Pancreas (tissue), 10 donors: Measurements from ENCODE around the gene MAN1A1. TPM values are rescaled to one million over a fixed set of nuclear protein-coding genes. Genes with fewer than 3 reads are reported as not detected.
"Not testable (repeated sequence)": the region's sequence is repeated elsewhere in the genome, so short reads cannot be mapped to it uniquely, and the experiment has no call there.

Experiments
- ATAC-seq, 4 donors: fragments of 200-7000 bp; cut with Tn5 transposase; one replicate each; pipeline versions ENCODE4 v1.8.0 to v1.9.1; 2020; ENCODE audit warnings: mild to moderate bottlenecking in 4 of 4, moderate library complexity in 4 of 4
- DNase-seq, 6 donors: peaks; one replicate each; pipeline ENCODE4 v3.0.0-alpha.2; 2020
- FAIRE-seq: peaks from 2 replicates; lab custom pipeline; 2012; peaks lifted over from hg19 to GRCh38; lab: Jason Lieb, UNC
- H3K27ac ChIP-seq, 4 donors: fragments of 200-600 bp; sonication (generic); 1 replicate in 3 of 4; 2 replicates in 1 of 4; pipeline versions ENCODE4 v1.5.0 to v1.8.0; 2020
- H3K27me3 ChIP-seq, 4 donors: fragments of 200-600 bp; one replicate each; pipeline ENCODE4 v1.8.0; 2021
- H3K36me3 ChIP-seq, 3 donors: fragments of 200-600 bp; sonication (generic) in 1 of 3; one replicate each; pipeline versions ENCODE4 v1.5.0 to v1.8.0; 2020 to 2021
- H3K4me1 ChIP-seq, 3 donors: fragments of 200-600 bp; one replicate each; pipeline ENCODE4 v1.8.0; 2021
- H3K4me3 ChIP-seq, 4 donors: fragments of 200-600 bp; sonication (generic) in 2 of 4; one replicate each; pipeline versions ENCODE4 v1.5.0 to v1.8.0; 2020 to 2021
- H3K9me3 ChIP-seq, 4 donors: fragments of 200-600 bp; one replicate each; pipeline ENCODE4 v1.8.0; 2021
- whole genome bisulfite sequencing, 2 donors: extraction: QIAGEN DNeasy Blood & Tissue Kit; methylation state at CpG; one replicate each; pipeline ENCODE4 v1.1.7; 2013; 5-methylcytosine and 5-hydroxymethylcytosine counted together
- intact Hi-C, 3 donors: fragments of 100-400 bp; cut with DNase I; formaldehyde crosslinking; loops; one replicate each; pipeline versions ENCODE4 v1.11.1 to v1.14.2; 2022
- polyA plus RNA-seq, 2 donors: library from polyadenylated mRNA; stranded (reverse); fragments of 200-250 nt; gene quantifications; one replicate each; pipeline ENCODE4 v1.2.3, GENCODE V29; 2013
- total RNA-seq, 6 donors: library from RNA; stranded (reverse); fragmentation: NEBNext Ultra II Directional in 4 of 6; extraction: Animal tissue kit (Norgen Biotek cat#: 25700) in 4 of 6; gene quantifications; one replicate each; pipeline versions ENCODE4 v1.2.1 to v1.2.4, GENCODE V29; 2021 to 2023
- TF ChIP-seq, protein P1 (sequence below), 4 donors: fragments of 200-600 bp; sonication (generic) in 3 of 4; IDR thresholded peaks; one replicate each; pipeline versions ENCODE4 v1.5.0 to v1.8.0; 2021; ENCODE audit warnings: antibody characterized with exemption in 4 of 4
- donor health status: healthy with polysubstance abuse.
- donor health status: DM: no; HTN: no; CAD: no; lungs with moderate emphysema.
- donor health status: DM: no; HTN: no; CAD: no.
- donor health status: control.
- donor health status: control.
- donor health status: Bipolar disorder and iron deficiency.
- donor health status: DM: yes; HTN: yes; CAD: no.
- donor health status: DM: no; HTN: no; CAD: no.
- donor health status: DM: no; HTN: no; CAD: no.
- donor health status: DM: yes; HTN: yes; CAD: no.

MAN1A1 gene
- total and polyA plus RNA-seq, 8 donors = 11.7 to 86.1 (median 30.7) TPM

DNA sequence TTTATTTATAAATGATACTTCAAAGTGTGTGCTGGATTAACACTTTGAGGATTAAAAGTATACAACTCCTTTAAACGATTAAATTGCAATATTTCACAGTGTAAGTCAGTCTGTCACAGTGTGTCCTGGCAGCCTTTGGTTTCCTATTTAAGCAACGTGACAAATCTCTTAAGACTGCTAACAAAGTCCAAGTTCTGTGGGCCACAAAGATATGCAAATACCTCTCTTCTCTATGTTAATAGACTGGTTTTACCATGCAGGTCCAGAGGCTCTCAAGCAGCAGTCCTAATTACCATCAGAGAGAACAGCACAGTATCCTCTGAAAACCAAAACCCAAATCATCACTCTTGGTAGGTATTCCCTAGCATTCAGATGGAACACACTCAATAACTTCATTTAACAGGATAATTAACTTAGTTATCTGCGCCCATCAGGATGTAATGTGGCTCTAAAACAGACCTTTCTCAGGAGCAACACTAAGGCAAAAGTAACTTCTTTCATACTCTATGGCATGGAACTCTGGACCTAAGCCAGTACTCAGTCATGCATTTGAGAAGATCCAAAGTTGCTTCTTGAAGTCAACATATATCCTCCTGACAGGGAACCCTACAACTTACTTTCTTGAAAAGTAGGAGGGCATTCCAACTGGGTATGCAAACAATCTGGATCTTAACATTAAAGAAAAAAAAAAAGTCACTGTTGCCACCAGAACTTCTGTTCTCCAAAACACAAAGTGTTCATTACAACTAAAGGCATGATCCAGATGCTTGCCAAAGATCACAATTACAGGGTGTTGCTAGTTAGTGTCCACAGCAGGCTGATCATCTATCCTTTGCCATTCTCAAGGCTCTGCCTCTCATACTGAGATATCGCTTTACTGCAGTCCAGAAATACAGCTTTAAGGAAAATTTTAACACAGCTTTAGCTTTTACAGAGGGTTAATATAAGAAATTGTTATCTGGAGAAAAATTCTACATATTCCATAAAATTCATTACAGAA, 53.2 kb downstream of the MAN1A1 start:
- no peaks in the 10 kb centered on the region for H3K9me3 ChIP-seq
- no peak for FAIRE-seq

DNA sequence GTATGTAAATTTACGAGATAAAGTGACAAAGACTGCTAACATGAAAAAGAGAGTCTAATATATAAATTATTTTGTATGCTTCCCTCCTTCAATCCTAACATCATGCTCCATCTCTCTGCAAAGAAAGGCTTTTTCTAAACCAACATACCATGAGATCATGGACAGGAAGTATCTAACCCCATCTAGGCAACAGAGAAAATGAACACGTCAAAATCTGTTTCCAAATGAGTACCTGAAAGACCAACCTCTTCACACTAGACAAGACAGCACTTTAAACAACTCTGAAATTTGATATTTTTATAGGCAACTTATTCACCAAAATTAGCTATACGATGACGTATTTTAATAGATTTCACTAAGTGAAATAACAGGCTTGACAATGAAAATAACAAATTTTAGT, 54.6 kb downstream of the MAN1A1 start:
- H3K27me3 ChIP-seq = no peaks in the 10 kb centered on the region
- whole genome bisulfite sequencing, 2 donors = 82 to 87% methylated on average over 4 of the region's 4 CpGs
- H3K9me3 ChIP-seq = no peaks in the 10 kb centered on the region
- intact Hi-C loops = no loop called here
- DNase-seq (no peak), ATAC-seq (peak in 1 of 4 donors; percentile 35), FAIRE-seq (no peak)
- H3K4me1 ChIP-seq = peaks cover 10 to 23% (median 15%) of the 10 kb centered on the region in 3 donors
- no peak overlapping the region for H3K27ac ChIP-seq
- H3K36me3 ChIP-seq = no peaks in the 10 kb centered on the region
- H3K4me3 ChIP-seq = no peak overlapping the region
- TF ChIP-seq, protein P1, sequence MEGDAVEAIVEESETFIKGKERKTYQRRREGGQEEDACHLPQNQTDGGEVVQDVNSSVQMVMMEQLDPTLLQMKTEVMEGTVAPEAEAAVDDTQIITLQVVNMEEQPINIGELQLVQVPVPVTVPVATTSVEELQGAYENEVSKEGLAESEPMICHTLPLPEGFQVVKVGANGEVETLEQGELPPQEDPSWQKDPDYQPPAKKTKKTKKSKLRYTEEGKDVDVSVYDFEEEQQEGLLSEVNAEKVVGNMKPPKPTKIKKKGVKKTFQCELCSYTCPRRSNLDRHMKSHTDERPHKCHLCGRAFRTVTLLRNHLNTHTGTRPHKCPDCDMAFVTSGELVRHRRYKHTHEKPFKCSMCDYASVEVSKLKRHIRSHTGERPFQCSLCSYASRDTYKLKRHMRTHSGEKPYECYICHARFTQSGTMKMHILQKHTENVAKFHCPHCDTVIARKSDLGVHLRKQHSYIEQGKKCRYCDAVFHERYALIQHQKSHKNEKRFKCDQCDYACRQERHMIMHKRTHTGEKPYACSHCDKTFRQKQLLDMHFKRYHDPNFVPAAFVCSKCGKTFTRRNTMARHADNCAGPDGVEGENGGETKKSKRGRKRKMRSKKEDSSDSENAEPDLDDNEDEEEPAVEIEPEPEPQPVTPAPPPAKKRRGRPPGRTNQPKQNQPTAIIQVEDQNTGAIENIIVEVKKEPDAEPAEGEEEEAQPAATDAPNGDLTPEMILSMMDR (IDR thresholded peaks at IDR 0.05) = no peak

More for the DNA sequence above, 53.2 kb downstream of the MAN1A1 start:
- Histone ChIP-seq H3K27ac (no peak overlapping the region), H3K4me3 (no peak overlapping the region), H3K36me3 (no peaks in the 10 kb centered on the region), H3K27me3 (no peaks in the 10 kb centered on the region), H3K4me1 (peaks cover 10 to 23% (median 15%) of the 10 kb centered on the region in 3 donors)
- TF ChIP-seq, protein P1 (IDR thresholded peaks at IDR 0.05) = no peak
- 52% methylated on average over 4 of the region's 4 CpGs for WGBS, 2 donors
- ATAC-seq (peak; percentile 64 to 81 (median 74)), DNase-seq (no peak)
- intact Hi-C loops = no loop called here

DNA sequence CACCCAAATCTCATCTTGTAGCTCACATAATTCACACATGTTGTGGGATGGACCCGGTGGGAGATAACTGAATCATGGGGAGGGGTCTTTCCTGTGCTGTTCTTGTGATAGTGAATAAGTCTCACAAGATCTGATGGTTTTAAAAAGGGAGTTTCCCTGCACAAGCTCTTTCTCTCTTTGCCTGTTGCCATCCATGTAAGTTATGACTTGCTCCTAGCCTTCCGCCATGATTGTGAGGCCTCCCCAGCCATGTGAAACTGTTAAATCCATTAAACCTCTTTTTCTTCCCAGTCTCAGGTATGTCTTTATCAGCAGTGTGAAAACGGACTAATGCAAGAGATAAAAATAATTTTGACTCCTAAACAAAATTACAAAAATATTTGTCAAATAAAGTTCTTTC, 58.5 kb downstream of the MAN1A1 start:
- H3K4me1 ChIP-seq = peaks cover 6 to 11% (median 10%) of the 10 kb centered on the region in 3 donors
- intact Hi-C loops, FAIRE-seq, H3K27ac ChIP-seq, H3K9me3 ChIP-seq, DNase-seq, ATAC-seq, H3K4me3 ChIP-seq, H3K27me3 ChIP-seq, H3K36me3 ChIP-seq: not testable (repeated sequence)
- WGBS, 2 donors = 83 to 86% methylated on average over 3 of the region's 3 CpGs

DNA sequence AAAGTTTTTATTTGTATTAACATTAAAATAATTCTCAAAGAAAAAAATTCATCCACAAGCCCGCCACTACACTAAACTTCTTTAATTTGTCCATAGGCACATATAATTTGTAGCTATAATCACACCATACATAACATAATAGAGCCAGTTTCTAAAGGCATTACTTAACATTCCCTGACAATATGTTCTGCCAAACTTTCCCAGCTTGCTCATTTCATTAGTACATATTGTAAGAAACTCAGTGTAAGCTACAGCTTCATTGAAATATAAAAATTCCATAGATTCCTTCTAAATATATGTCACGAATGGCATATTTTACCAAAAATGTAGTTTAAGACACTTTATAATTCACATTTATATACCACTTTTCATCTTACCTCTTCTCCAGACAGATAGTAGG, 59.3 kb downstream of the MAN1A1 start:
- Histone ChIP-seq H3K36me3 (no peaks in the 10 kb centered on the region), H3K4me1 (peaks cover 0 to 5% (median 5%) of the 10 kb centered on the region in 3 donors), H3K9me3 (no peaks in the 10 kb centered on the region), H3K27me3 (no peaks in the 10 kb centered on the region), H3K27ac (no peak overlapping the region), H3K4me3 (no peak overlapping the region)
- TF ChIP-seq, protein P1 (IDR thresholded peaks at IDR 0.05) = no peak
- intact Hi-C loops = no loop called here
- 46 to 93% methylated on average over 2 of the region's 2 CpGs for WGBS, 2 donors
- ATAC-seq = no peak
- no peak for DNase-seq
- FAIRE-seq = no peak

DNA sequence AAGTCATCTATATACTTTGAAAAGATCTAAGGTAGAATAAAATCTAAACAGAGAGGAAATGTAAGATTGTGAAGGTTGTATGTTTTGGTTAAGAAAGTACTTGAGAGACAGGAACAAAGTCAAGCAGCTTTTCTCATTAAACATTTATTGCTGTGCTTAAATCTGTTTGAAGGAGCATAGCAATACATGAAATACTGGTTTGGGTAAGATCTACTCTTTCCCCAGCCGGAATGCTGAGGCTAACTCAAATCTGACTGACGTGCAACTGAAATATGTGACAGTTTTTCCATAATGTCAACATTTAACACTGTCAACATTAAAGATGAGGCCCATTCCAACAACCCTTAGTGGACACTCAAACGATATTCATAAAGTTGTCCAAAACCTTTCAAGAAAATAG, 59.9 kb downstream of the MAN1A1 start:
- Histone ChIP-seq H3K27ac (no peak overlapping the region), H3K4me1 (peaks cover 0 to 4% (median 0%) of the 10 kb centered on the region in 3 donors), H3K36me3 (no peaks in the 10 kb centered on the region), H3K9me3 (no peaks in the 10 kb centered on the region), H3K27me3 (no peaks in the 10 kb centered on the region), H3K4me3 (no peak overlapping the region)
- no peak for ATAC-seq
- DNase-seq = no peak
- TF ChIP-seq, protein P1 (IDR thresholded peaks at IDR 0.05) = no peak
- peak; percentile 17 for FAIRE-seq
- WGBS, 2 donors = 30 to 47% methylated on average over 3 of the region's 3 CpGs
- intact Hi-C loops = no loop called here
